DMS153 treated with DMSO at 0.1 percent for 48 hours (cell line): ENCODE data around the gene UBE2J2.
"Not testable (repeated sequence)": the region's sequence is repeated elsewhere in the genome, so short reads cannot be mapped to it uniquely, and the experiment has no call there.

ENCODE experiments used
- DNase-seq: peaks from one replicate; lab custom pipeline; 2025; ENCODE audit not compliant: unreplicated experiment; lab: John Stamatoyannopoulos, UW

Gene UBE2J2

DNA sequence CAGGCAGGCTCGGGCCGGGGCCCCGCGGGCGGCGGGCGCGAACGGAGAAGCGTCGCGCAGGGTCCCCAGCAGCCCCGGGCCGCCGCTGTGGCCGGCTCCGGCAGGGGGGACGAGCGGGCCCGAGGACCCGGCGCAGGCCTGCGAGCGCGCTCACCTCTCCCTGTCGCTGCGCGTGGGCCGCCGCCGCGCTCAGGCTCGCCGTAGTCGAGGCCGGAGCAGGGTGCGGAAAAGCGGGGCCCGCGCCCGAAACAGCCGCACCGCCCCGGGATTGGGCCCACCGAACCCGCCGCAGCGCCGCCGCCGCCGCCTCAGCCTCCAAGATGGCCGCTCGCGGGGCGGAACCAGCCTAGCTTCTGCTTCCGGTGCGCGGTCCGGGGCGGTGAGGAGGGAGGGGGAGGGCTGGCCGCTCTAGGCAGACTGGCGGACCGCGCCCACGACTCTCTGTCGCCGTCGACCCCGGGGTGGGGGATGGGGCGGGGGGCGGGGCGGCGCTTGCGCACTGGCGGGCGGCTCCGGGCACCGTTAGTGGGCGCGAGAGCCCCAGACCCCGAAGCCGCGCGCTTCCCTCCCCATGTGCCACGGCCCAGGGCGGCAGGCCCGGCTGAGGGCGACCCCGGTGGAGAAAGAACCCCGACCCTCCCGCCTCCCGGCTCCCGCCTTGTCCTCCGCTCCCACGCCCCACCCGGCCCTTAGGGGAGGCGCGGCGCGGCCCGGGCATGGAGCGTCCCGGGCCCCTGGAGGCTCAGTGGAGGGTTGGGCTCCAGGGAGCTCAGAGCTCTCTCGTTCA lies at the start of gene UBE2J2:
TSS of gene UBE2J2 (minus strand) at position 343 of the 787 bp plus-strand sequence. CDS start 5,862 bp downstream, outside the sequence.
- peak; percentile 93 for DNase-seq

DNA sequence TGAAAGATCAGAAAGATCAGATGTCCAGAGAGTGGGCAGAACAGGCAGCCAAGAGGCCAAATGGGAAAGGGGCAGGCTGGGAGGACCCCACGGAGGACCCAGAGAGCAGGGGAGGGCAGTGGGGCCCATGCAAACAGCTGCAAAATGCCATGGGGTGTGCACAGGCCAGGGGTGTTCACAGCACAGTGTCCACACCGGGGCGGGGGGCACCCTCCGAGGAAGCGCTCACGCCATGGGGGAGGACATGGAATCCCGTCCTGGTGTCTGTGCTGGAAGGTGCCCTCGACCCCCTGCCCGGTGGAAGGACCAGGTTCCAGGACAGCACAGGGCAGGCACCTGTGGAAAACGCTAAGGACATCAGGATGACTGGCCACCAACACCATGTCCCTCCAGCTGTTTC lies 49.3 kb upstream of the UBE2J2 start:
- no peak for DNase-seq

DNA sequence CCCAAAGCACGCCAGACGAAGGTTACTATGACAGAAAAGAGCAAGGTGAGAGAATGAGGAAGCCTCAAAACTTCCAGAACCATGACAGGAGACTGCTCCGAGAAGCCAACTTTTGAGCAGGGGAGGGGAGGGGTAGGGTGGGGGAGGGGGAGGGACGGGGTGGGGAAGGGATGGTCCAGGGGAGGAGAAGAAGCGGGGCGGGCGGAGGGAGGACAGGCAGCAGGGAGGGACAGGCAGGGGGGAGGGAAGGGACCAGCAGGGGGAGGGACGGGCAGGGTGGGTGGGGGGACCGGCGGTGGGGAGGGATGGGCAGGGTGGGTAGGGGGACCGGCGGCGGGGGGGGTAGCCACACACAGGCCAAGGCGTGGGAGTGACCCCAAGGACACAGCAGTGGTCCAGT lies 48.8 kb upstream of the UBE2J2 start:
- DNase-seq: no peak

- no peak for DNase-seq
These were observed 47.8 kb upstream of the UBE2J2 start for GRCh38 chr1:1321477-1321876.

DNA sequence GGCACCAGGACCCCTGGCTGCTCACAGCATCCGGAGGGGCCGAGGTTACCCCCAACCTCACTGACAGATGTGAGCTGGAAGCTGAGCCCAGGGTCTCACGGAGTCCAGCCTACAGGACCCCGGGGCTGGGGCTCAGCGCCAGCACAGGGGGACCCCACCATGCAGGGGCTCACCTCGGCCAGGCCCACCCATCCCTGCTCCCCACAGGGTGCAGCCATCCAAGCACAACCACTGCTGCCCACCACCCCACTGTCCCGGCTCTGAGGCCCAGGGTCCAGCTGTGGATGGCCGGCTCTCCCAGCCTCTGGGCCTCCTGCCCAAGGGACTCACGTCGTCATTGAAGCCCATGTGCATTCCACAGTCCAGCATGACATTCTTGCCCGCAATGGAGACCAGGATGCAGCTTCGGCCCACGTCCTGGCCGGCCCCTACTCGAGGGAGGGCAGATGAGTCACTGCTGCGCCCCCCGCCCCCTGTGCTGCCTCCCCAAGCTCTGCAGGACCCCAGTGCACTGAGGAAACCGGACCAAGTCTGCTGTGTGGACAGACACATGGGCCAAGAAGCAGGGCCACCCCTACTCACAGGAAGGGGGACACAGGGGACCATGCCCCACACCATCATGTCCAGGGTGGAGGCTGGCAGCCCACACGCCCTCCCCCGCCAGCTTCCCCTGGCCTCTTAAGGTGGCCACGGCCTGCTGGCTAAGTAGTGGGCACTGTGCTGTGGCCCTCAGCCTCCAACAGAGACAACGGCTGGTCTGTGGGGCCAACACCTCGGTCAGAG lies 47.2 kb upstream of the UBE2J2 start:
- no peak for DNase-seq

DNA sequence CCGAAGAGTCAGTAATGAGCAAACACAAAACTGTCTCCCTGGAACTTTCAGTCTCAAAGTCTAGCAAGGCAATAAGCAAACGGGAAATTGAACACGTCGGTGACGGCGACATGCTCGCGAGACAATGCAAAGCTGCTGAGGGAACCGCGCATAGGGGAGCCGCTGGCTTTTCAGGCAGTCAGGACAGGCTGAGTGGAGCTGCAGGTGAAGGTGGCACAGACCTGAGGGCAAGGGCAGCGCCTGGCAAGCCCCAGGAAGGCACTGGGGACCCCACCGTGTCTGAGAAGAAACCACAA lies 45.9 kb upstream of the UBE2J2 start:
- DNase-seq: no peak

- no peak for DNase-seq
These were observed 45.4 kb upstream of the UBE2J2 start for GRCh38 chr1:1318777-1319645.

DNA sequence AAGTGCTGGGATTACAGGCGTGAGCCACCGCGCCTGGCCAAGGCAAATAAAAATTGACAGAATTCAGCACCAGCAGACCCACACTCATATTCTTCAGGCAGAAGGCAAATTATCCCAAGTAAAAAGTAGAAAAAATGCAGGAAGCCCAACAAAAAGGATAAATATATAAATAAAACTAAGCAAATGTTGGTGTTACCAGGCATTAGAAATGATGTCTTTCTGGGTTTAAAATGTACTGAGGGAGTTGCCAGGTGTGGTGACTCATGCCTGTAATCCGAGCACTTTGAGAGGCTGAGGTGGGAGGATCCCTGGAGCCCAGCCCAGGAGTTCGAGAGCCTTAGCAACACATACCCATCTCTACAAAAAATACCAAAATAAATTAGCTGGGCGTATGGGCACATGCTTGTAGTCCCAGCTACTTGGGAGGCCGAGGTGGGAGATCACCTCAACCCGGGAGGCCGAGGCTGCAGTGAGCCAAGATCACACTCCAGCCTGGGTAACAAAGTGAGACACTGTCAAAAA lies 44.5 kb upstream of the UBE2J2 start:
- DNase-seq: peak; percentile 86

- DNase-seq: no peak
These were observed 43.8 kb upstream of the UBE2J2 start for GRCh38 chr1:1317420-1317819.

DNA sequence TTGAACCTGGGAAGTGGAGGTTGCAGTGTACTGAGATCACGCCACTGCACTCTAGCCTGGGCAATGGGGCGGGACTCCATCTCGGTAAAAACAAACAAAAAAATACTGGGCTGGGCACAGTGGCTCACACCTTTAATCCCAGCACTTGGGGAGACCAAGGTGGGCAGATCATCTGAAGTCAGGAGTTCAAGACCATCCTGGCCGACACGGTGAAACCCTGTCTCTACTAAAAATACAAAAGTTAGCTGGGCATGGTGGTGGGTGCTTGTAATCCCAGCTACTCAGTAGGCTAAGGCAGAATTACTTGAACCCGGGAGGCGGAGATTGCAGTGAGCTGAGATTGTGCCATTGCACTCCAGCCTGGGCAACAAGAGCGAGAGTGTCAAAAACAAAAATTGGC lies 42.5 kb upstream of the UBE2J2 start:
- DNase-seq: not testable (repeated sequence)

- no peak for DNase-seq
These were observed 41.8 kb upstream of the UBE2J2 start for GRCh38 chr1:1315435-1315954.

GRCh38 chr1:1314678-1315335 lies 41.2 kb upstream of the UBE2J2 start:
- no peak for DNase-seq

- no peak for DNase-seq
These were observed 40.6 kb upstream of the UBE2J2 start for GRCh38 chr1:1314237-1314586.

GRCh38 chr1:1313500-1314236 lies 40.0 kb upstream of the UBE2J2 start:
- DNase-seq: no peak

DNA sequence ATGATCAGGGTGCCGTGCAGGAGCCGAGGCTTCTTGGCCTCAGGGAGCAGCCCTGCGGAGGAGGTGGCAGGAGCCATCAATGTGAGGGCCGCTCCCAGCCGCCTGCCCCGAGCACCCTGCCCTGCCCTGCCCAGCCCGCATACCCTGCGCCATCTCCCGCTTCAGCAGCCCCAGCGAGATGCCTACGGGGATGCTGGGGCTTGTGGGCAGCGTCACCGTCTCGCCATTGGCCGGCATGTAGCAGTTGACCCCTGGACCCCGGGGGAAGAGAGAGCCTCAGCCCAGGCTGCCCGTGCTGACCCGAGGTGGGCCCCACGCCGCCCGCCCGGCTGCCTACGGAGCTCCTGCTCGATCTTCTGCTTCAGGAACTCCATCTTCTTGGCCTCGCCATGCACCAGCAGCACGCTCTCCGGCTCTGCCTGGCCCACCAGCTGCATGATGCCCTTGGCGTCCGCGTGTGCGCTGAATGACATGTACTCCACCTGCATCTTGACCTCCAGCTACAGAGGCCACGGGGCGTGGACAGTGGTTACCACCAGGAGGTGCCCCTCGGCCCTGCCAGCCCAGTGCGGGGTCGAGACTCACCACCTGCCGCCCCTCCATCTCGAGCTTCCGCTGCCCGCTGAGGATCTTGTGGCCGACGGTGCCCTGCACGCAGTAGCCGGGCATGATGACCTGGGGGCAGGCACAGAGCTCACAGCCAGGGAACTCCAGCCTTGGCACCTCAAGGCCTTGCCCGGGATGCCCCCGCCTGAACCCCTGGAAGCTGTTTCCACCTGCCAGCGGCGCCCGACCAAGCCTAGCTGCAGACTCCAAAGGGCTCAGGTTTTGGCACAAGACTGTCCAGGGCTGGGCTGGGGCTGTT lies 39.0 kb upstream of the UBE2J2 start:
- no peak for DNase-seq

DNA sequence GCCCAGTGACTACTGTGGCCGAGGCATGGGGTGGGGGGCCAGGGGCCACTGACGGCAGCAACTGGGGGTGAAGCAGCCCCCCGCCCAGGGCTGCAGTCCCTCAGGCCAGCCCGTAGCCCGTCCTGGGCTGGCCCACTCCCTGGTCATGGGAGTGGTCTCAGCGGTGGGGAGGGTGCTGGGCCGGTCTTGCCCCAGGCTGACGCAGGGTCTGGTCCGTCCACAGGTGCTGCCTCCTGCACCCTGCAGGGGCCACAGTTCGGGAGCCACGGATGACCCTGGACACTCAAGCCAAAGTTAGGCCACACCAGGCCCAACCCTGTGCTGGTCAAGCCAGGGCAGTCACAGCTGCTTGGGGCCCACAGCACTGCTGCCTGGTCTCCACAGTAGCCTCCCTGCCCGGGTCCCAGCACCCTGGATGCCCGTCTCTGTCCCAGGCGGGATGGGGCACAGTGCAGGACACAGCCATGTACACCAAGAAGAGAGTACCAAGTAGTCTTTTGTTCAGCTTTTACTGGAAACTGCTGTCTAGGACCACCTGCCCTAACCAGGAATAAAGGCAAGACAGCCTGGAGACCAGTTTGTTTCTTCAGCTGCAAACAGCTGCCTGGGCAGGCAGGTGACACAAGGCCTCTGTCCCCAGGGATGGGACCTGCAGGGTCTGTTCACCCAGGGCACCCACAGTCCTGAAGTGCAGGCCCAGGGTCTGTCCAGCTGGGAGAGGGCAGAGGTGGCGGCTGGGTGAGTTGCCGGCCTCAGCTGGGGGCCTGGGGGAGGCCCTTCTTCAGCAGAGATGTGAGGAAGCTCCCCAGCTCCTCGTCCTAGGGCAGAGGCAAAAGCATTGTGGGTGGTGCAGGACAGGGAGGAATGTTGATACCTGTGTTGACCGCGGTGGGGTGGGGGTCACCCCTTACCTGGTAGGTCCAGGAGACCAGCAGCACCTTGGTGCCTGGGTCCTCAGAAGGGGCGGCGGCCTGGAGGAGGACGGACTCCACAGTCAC lies 37.8 kb upstream of the UBE2J2 start:
- no peak for DNase-seq

DNA sequence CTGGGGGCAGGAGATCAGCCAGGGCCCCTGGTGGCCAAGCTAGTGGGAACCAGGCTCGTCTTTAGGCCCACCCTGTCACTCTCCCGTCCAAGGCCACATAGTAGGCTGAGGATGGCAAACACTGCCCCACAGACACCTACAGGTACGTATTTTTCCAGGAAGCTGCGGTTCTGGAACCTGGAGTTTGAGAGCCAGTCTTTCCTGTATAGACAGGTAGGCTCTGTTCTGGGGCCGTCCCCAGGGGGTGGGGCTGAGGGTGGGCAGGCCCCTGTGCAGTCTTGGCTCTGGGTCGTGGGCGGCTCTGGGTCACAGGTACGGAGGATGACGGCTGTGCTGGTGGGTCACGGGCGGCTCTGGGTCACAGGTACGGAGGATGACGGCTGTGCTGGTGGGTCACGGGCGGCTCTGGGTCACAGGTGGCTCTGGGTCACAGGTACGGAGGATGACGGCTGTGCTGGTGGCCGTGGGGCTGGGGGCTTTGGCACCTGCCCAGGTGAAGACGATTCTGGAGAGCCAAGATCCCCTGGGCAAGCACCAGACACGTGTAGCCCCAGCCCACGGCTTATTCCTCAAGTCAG lies 36.9 kb upstream of the UBE2J2 start:
- no peak for DNase-seq

DNA sequence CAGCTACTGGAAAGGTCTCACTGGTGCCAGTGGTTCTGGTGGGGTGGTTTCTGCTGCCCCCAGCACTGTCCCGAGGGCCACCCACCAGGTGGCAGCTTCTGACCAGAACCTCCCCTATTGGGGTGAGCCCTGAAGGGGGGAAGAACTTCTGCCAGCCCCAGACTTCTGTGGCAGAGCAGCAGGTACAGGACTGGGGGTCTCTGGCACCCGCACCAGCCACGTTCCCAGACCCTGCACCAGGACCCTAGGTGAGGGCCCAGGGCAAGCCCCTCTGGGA lies 36.4 kb upstream of the UBE2J2 start:
- DNase-seq: no peak
